Endodermal cell (in vitro differentiated cells): ENCODE measurements around the gene MPP3. TPM values are rescaled to one million over a fixed set of nuclear protein-coding genes. Genes with fewer than 3 reads are reported as not detected.

ENCODE experiments used
- DNase-seq: peaks from one replicate; pipeline ENCODE4 v3.0.0-alpha.2; 2017
- H3K27ac ChIP-seq: 2 replicates; pipeline ENCODE4 v1.5.1; 2013; ENCODE audit warnings: mild to moderate bottlenecking, low read depth, low read length, moderate library complexity
- H3K27me3 ChIP-seq: 2 replicates; pipeline ENCODE4 v1.6.1; 2013; ENCODE audit warnings: mild to moderate bottlenecking, low read length, moderate library complexity; ENCODE audit not compliant: insufficient read depth, control insufficient read depth, poor library complexity, severe bottlenecking
- H3K36me3 ChIP-seq: 2 replicates; pipeline ENCODE4 v1.7.0; 2013; ENCODE audit warnings: mild to moderate bottlenecking, low read length, moderate library complexity; ENCODE audit not compliant: control insufficient read depth, insufficient read depth
- H3K4me1 ChIP-seq: one replicate; pipeline ENCODE4 v1.7.0; 2013; ENCODE audit warnings: low read length; ENCODE audit not compliant: control insufficient read depth, insufficient read depth
- H3K4me3 ChIP-seq: 2 replicates; pipeline ENCODE4 v1.5.1; 2013; ENCODE audit warnings: mild to moderate bottlenecking, low read length, moderate library complexity
- H3K9ac ChIP-seq: 2 replicates; pipeline ENCODE4 v1.6.1; 2013; ENCODE audit warnings: mild to moderate bottlenecking, low read length, moderate library complexity; ENCODE audit not compliant: poor library complexity, severe bottlenecking; ENCODE audit errors: extremely low read depth
- H3K9me3 ChIP-seq: 2 replicates; pipeline ENCODE4 v1.6.1; 2013; ENCODE audit warnings: mild to moderate bottlenecking, low read length, moderate library complexity; ENCODE audit not compliant: control insufficient read depth
- H3K27ac Mint-ChIP-seq: 2 replicates; pipeline ENCODE4 v1.8.0; 2020; ENCODE audit warnings: mixed read lengths
- H3K27me3 Mint-ChIP-seq: 2 replicates; pipeline ENCODE4 v1.8.0; 2021; ENCODE audit warnings: mild to moderate bottlenecking, mixed read lengths; ENCODE audit not compliant: insufficient read depth
- H3K36me3 Mint-ChIP-seq: 2 replicates; pipeline ENCODE4 v1.8.0; 2020; ENCODE audit warnings: low read depth, mixed read lengths
- H3K4me1 Mint-ChIP-seq: 2 replicates; pipeline ENCODE4 v1.8.0; 2020; ENCODE audit warnings: mixed read lengths
- H3K4me3 Mint-ChIP-seq: 2 replicates; pipeline ENCODE4 v1.8.0; 2020; ENCODE audit warnings: mild to moderate bottlenecking, moderate library complexity, mixed read lengths
- H3K9me3 Mint-ChIP-seq: 2 replicates; pipeline ENCODE4 v1.8.0; 2020; ENCODE audit warnings: mild to moderate bottlenecking, mixed read lengths
- CTCF ChIP-seq: fragments of 200-600 bp; sonication (generic); conservative IDR thresholded peaks from 2 replicates; pipeline ENCODE4 v1.5.0; 2021; ENCODE audit warnings: antibody characterized with exemption, mild to moderate bottlenecking
- WGBS, 2 experiments: methylation state at CpG; one replicate each; pipeline versions ENCODE4 v1.1.5 to v1.1.7; 2013; ENCODE audit warnings: missing lambda C conversion rate in 2 of 2, mixed read lengths in 1 of 2; ENCODE audit not compliant: insufficient coverage in 1 of 2, insufficient read length in 1 of 2; 5-methylcytosine and 5-hydroxymethylcytosine counted together
- total RNA-seq, 2 donors: library from RNA; stranded (reverse); fragmentation: NEBNext Ultra II Directional in 1 of 2; extraction: Animal tissue kit (Norgen Biotek cat#: 25700) in 1 of 2; gene quantifications; 2 replicates in 1 of 2; 3 replicates in 1 of 2; pipeline ENCODE4 v1.2.1, GENCODE V29; 2021

The MPP3 gene
- total RNA-seq, 2 donors from 2014 or later, result 5.8 to 6.8 TPM

- no peak overlapping the region for H3K27ac ChIP-seq
- H3K36me3 Mint-ChIP-seq, result no peaks in the 10 kb centered on the region
- H3K27me3 Mint-ChIP-seq, result peaks cover 25% of the 10 kb centered on the region
- no peaks in the 10 kb centered on the region for H3K36me3 ChIP-seq
- H3K9me3 ChIP-seq, result peaks cover 8% of the 10 kb centered on the region
- no peak overlapping the region for H3K4me3 ChIP-seq
- peaks cover 16% of the 10 kb centered on the region for H3K27me3 ChIP-seq
- DNase-seq, result no peak
- H3K9ac ChIP-seq, result no peak overlapping the region
- 93 to 94% methylated on average over 11 to 14 of the region's 14 CpGs for WGBS, 2 experiments
- peaks cover 24% of the 10 kb centered on the region for H3K4me1 Mint-ChIP-seq
- no peak overlapping the region for H3K27ac Mint-ChIP-seq
- H3K4me3 Mint-ChIP-seq, result no peak overlapping the region
- H3K9me3 Mint-ChIP-seq, result peaks cover 12% of the 10 kb centered on the region
- no peaks in the 10 kb centered on the region for H3K4me1 ChIP-seq
- TF ChIP-seq CTCF, result no peak
Measured at GRCh38 chr17:43829738-43830137, 3.2 kb downstream of the MPP3 start.

GRCh38 chr17:43827596-43827995 is 5.3 kb downstream of the MPP3 start:
- H3K36me3 ChIP-seq, result no peaks in the 10 kb centered on the region
- no peaks in the 10 kb centered on the region for H3K4me1 ChIP-seq
- H3K27ac ChIP-seq, result no peak overlapping the region
- no peak overlapping the region for H3K27ac Mint-ChIP-seq
- H3K4me3 Mint-ChIP-seq, result no peak overlapping the region
- no peaks in the 10 kb centered on the region for H3K9me3 Mint-ChIP-seq
- no peak for TF ChIP-seq CTCF
- DNase-seq, result no peak
- no peaks in the 10 kb centered on the region for H3K9me3 ChIP-seq
- no peak overlapping the region for H3K9ac ChIP-seq
- peaks cover 10% of the 10 kb centered on the region for H3K27me3 Mint-ChIP-seq
- H3K4me3 ChIP-seq, result no peak overlapping the region
- H3K4me1 Mint-ChIP-seq, result peaks cover 18% of the 10 kb centered on the region
- no peaks in the 10 kb centered on the region for H3K27me3 ChIP-seq
- 94 to 95% methylated on average over 6 to 9 of the region's 9 CpGs for WGBS, 2 experiments
- H3K36me3 Mint-ChIP-seq, result peaks cover 1% of the 10 kb centered on the region

GRCh38 chr17:43826206-43826605 is 6.7 kb downstream of the MPP3 start:
- Mint-ChIP-seq H3K4me3 (no peak overlapping the region), H3K36me3 (peaks cover 1% of the 10 kb centered on the region), H3K27me3 (peaks cover 2% of the 10 kb centered on the region), H3K27ac (no peak overlapping the region), H3K4me1 (peaks cover 7% of the 10 kb centered on the region), H3K9me3 (no peaks in the 10 kb centered on the region)
- Histone ChIP-seq H3K36me3 (no peaks in the 10 kb centered on the region), H3K9me3 (no peaks in the 10 kb centered on the region), H3K9ac (no peak overlapping the region), H3K27me3 (no peaks in the 10 kb centered on the region), H3K27ac (no peak overlapping the region), H3K4me1 (no peaks in the 10 kb centered on the region), H3K4me3 (no peak overlapping the region)
- 93 to 94% methylated on average over 7 of the region's 7 CpGs for WGBS, 2 experiments
- no peak for DNase-seq
- TF ChIP-seq CTCF, result no peak
